T-cell (primary cell): ENCODE data around the gene NSG2. TPM values are rescaled to one million over a fixed set of nuclear protein-coding genes. Genes with fewer than 3 reads are reported as not detected.
"Not testable (repeated sequence)": the region's sequence is repeated elsewhere in the genome, so short reads cannot be mapped to it uniquely, and the experiment has no call there.

Experiments used
- ATAC-seq, 4 experiments: fragments of 200-7000 bp in 3 of 4; fragments of 150-1000 bp in 1 of 4; cut with Tn5 transposase; replicated peaks in 1 of 4; 1 replicate in 3 of 4; 2 replicates in 1 of 4; pipeline ENCODE4 v1.10.0; 2021; ENCODE audit warnings: moderate library complexity in 3 of 4, mild to moderate bottlenecking in 2 of 4, moderate number of reproducible peaks in 1 of 4
- CTCF ChIA-PET, 2 donors: fragments of 300-600 bp; sonication (Branson Sonifier 250); formaldehyde crosslinking; loops; one replicate each; lab custom pipeline; 2022; ENCODE audit warnings: antibody characterized with exemption in 2 of 2; lab: Charles Lee
- POLR2A ChIA-PET, 2 donors: fragments of 300-600 bp; sonication (Branson Sonifier 250); formaldehyde crosslinking; loops; one replicate each; lab custom pipeline; 2022; ENCODE audit warnings: antibody characterized with exemption in 2 of 2; lab: Charles Lee
- DNase-seq, 35 experiments: peaks; one replicate each; pipeline versions ENCODE4 v3.0.0 to v3.0.0-alpha.2; 2013 to 2023
- H3K27ac ChIP-seq: one replicate; pipeline ENCODE4 v1.5.1; 2013; ENCODE audit warnings: low read length
- H3K27me3 ChIP-seq, 2 experiments: replicated peaks in 1 of 2; 1 replicate in 1 of 2; 2 replicates in 1 of 2; pipeline versions ENCODE4 v1.6.1 to v1.7.0; 2013; ENCODE audit warnings: low read length in 1 of 2, mixed read lengths in 1 of 2; ENCODE audit not compliant: control insufficient read depth in 2 of 2, insufficient read depth in 2 of 2; ENCODE audit errors: extremely low read depth in 1 of 2
- H3K36me3 ChIP-seq, 2 donors: 1 replicate in 1 of 2; 2 replicates in 1 of 2; pipeline versions ENCODE4 v1.6.1 to v1.7.0; 2013; ENCODE audit warnings: low read length in 1 of 2; ENCODE audit not compliant: control insufficient read depth in 2 of 2, insufficient read depth in 1 of 2; ENCODE audit errors: extremely low read depth in 1 of 2
- H3K4me1 ChIP-seq, 2 experiments: 1 replicate in 1 of 2; 2 replicates in 1 of 2; pipeline versions ENCODE4 v1.6.1 to v1.7.0; 2013; ENCODE audit warnings: low read length in 2 of 2, mixed read lengths in 1 of 2; ENCODE audit not compliant: insufficient read depth in 2 of 2, control insufficient read depth in 1 of 2; ENCODE audit errors: extremely low read depth in 1 of 2
- H3K4me3 ChIP-seq, 2 donors: 1 replicate in 1 of 2; 2 replicates in 1 of 2; pipeline versions ENCODE4 v1.5.1 to v1.7.0; 2013; ENCODE audit warnings: mild to moderate bottlenecking in 2 of 2, low read length in 1 of 2, moderate library complexity in 1 of 2; ENCODE audit not compliant: control insufficient read depth in 1 of 2; ENCODE audit errors: extremely low read depth in 1 of 2
- H3K9me3 ChIP-seq: 2 replicates; pipeline ENCODE4 v1.7.0; 2013
- H3K27ac Mint-ChIP-seq, 2 donors: one replicate each; pipeline ENCODE4 v1.8.0; 2020 to 2021; ENCODE audit warnings: mild to moderate bottlenecking in 2 of 2, mixed read lengths in 2 of 2
- H3K27me3 Mint-ChIP-seq, 2 donors: one replicate each; pipeline ENCODE4 v1.8.0; 2021 to 2022; ENCODE audit warnings: mixed read lengths in 2 of 2
- H3K36me3 Mint-ChIP-seq: one replicate; pipeline ENCODE4 v1.8.0; 2021; ENCODE audit warnings: mixed read lengths
- H3K4me1 Mint-ChIP-seq, 3 donors: one replicate each; pipeline ENCODE4 v1.8.0; 2020 to 2022; ENCODE audit warnings: mixed read lengths in 3 of 3, mild to moderate bottlenecking in 1 of 3
- H3K4me3 Mint-ChIP-seq, 3 donors: one replicate each; pipeline ENCODE4 v1.8.0; 2020 to 2022; ENCODE audit warnings: mild to moderate bottlenecking in 3 of 3, mixed read lengths in 3 of 3, moderate library complexity in 3 of 3
- H3K9me3 Mint-ChIP-seq, 3 donors: one replicate each; pipeline ENCODE4 v1.8.0; 2020 to 2022; ENCODE audit warnings: mixed read lengths in 3 of 3
- WGBS: methylation state at CpG from one replicate; pipeline ENCODE4 v1.1.5; 2013; ENCODE audit warnings: missing lambda C conversion rate; ENCODE audit not compliant: insufficient coverage; 5-methylcytosine and 5-hydroxymethylcytosine counted together
- total RNA-seq, 35 experiments: library from RNA in 6 of 35; stranded (reverse) in 6 of 35; fragments of 120-200 nt in 1 of 35; gene quantifications; one replicate each; pipeline versions ENCODE4 v1.2.1 to v1.2.4 and lab custom pipeline; 2013 to 2026

Gene NSG2
- total RNA-seq, 5 donors from 2014 or later (not counting 1 experiment from before 2014, with no cell fraction given) = not detected

DNA sequence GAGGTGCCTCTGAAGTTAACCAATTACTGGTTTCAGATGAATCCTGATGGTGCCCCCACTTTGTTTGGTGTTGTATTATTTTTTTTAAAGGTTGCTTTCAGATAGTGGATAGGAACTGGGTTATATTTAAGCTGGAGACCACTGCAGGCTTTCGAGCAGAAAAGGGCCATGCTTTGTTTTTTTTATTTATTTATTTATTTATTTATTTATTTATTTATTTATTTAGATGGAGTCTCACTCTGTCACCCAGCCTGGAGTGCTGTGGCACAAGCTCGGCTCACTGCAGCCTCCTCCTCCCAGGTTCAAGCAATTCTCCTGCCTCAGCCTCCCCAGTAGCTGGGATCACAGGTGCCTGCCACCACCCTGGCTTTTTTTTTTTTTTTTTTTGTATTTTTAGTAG is 57.1 kb downstream of the NSG2 start:
- WGBS = no CpG with 5 or more reads among the region's 2 CpGs
- POLR2A ChIA-PET, H3K36me3 Mint-ChIP-seq, H3K27ac ChIP-seq, H3K27me3 ChIP-seq, ATAC-seq, H3K4me1 Mint-ChIP-seq, DNase-seq, H3K9me3 Mint-ChIP-seq, H3K4me3 Mint-ChIP-seq, CTCF ChIA-PET, H3K4me3 ChIP-seq, H3K27ac Mint-ChIP-seq, H3K9me3 ChIP-seq, H3K36me3 ChIP-seq, H3K4me1 ChIP-seq: not testable (repeated sequence)
- peaks cover 2 to 11% of the 10 kb centered on the region in 2 donors for H3K27me3 Mint-ChIP-seq

DNA sequence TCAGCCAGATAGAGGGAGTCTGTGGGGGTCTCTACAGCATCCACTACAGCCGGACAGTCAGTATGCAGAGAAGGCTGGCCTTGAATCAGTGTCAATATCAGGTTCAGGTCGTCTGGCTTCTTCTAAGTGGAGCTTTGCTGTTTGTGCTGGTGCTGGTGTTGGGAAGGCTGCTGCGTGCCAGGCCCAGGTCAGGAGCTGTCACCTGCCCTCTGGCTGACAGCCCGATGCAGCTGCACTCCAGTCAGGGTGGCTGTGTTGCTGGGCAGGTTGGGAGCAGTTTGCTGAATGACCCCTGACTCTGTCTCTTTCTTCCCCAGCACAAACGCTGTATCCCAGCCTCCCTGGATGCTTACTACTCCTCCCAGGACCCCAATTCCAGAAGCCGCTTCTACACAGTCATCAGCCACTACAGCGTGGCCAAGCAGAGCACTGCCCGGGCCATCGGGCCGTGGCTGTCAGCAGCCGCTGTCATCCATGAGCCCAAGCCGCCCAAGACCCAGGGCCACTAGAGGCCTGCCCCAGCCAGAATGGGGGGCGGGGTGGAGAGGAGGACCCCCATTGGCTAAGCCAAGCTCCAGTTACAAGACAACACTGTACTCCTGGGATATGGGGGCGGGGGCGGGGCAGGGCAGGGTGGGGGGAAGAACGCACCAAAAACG is 61.6 kb downstream of the NSG2 start:
- peaks cover 0 to 5% of the 10 kb centered on the region in 2 experiments for H3K27me3 ChIP-seq
- DNase-seq (no peak), ATAC-seq (no peak)
- Mint-ChIP-seq H3K4me3 (no peak overlapping the region), H3K36me3 (no peaks in the 10 kb centered on the region), H3K4me1 (no peaks in the 10 kb centered on the region), H3K27me3 (peaks cover 2 to 7% of the 10 kb centered on the region in 2 donors), H3K9me3 (no peaks in the 10 kb centered on the region), H3K27ac (no peak overlapping the region)
- POLR2A ChIA-PET = interaction anchor here in 1 of 2 donors (0.7 kb wide), 1 partner anchor 812 kb away, joined by 8 read pairs; no protein-coding TSS in a partner anchor
- CTCF ChIA-PET = no interaction called here
- H3K4me3 ChIP-seq = no peak overlapping the region
- no peaks in the 10 kb centered on the region for H3K4me1 ChIP-seq
- WGBS = 79% methylated on average over 8 of the region's 17 CpGs
- no peaks in the 10 kb centered on the region for H3K9me3 ChIP-seq
- H3K27ac ChIP-seq = no peak overlapping the region
- no peaks in the 10 kb centered on the region for H3K36me3 ChIP-seq

DNA sequence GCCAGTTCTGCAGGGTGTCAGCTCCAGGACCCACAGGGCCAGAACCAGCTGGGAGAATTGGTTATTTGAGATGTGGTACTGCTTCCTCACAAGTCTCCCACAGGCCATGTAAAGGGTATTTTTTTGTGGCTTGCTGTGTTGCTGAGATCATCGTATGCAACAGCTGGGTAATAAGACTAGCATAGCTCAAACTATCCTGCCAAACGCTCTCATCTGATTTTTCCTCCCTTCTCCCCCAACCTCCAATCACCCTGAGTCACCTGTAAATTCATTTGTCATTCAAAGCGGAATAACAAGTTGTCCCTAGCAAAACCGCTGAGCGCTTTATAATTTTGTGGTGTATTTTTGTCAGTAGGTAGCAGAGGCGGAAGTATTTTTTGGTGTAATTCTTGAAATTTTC is 63.2 kb downstream of the NSG2 start:
- Mint-ChIP-seq H3K4me3 (no peak overlapping the region), H3K4me1 (no peaks in the 10 kb centered on the region), H3K36me3 (no peaks in the 10 kb centered on the region), H3K27ac (no peak overlapping the region), H3K27me3 (peaks cover 2 to 5% of the 10 kb centered on the region in 2 donors), H3K9me3 (peaks cover 0 to 7% (median 0%) of the 10 kb centered on the region in 3 donors)
- ATAC-seq (no peak), DNase-seq (no peak)
- Histone ChIP-seq H3K27ac (no peak overlapping the region), H3K27me3 (peaks cover 0 to 5% of the 10 kb centered on the region in 2 experiments), H3K4me1 (no peaks in the 10 kb centered on the region), H3K36me3 (no peaks in the 10 kb centered on the region), H3K4me3 (no peak overlapping the region), H3K9me3 (no peaks in the 10 kb centered on the region)
- ChIA-PET POLR2A (no interaction called here), CTCF (no interaction called here)
- 97% methylated on average over 4 of the region's 6 CpGs for WGBS

DNA sequence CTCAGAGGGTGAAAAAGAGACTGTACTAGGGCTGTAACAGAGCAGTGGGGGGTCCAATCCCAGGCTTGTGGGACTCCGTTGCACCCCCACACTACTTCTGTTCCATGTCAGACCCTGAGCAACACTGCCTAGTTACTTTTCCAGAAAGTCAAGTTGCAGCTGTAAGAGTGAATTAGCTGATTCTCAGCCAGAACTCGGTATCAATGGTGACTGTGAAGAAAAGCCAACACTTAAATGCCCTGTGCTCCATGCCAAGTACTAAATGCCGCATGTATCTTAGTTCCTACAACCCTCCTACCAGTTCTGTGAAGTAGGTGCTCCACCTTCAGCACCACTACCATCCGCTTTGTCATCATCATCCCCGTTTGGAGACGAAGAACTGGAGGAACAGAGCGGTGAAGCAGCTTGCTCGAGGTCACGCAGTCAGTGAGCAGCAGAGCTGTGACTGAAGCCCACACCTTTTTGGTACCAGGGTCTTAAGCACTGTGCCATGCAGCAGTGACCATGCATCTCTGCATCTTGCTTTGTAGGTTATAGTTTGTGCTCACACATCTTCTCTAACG is 64.3 kb downstream of the NSG2 start:
- Histone ChIP-seq H3K27ac (no peak overlapping the region), H3K4me3 (no peak overlapping the region), H3K9me3 (no peaks in the 10 kb centered on the region), H3K27me3 (peaks cover 0 to 5% of the 10 kb centered on the region in 2 experiments), H3K36me3 (no peaks in the 10 kb centered on the region), H3K4me1 (no peaks in the 10 kb centered on the region)
- no peaks in the 10 kb centered on the region for H3K36me3 Mint-ChIP-seq
- WGBS = 75% methylated on average over 8 of the region's 10 CpGs
- H3K27ac Mint-ChIP-seq = no peak overlapping the region
- ChIA-PET CTCF (no interaction called here), POLR2A (no interaction called here)
- ATAC-seq = no peak
- peaks cover 2 to 5% of the 10 kb centered on the region in 2 donors for H3K27me3 Mint-ChIP-seq
- H3K4me3 Mint-ChIP-seq = no peak overlapping the region
- H3K9me3 Mint-ChIP-seq = peaks cover 0 to 7% (median 0%) of the 10 kb centered on the region in 3 donors
- DNase-seq = no peak
- H3K4me1 Mint-ChIP-seq = no peaks in the 10 kb centered on the region

DNA sequence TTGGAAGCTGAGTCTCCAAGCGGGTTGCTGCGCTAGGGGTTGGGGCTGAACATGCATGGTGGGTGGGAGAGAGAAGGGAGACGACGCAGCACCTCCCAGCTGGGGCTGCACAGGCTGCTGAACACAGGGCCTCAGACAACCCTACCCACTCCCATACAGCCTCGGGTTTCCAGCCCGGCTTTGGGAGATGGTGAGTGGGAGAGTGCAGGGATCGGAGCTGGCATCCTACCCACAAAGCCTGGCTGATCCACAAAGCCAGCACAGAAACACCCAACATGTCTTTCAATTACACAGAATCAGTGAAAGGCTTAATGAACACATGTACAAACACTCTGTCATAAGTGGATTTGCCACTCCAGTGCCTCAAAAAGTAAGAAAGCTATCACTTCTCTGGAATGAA is 64.8 kb downstream of the NSG2 start:
- Histone ChIP-seq H3K4me1 (no peaks in the 10 kb centered on the region), H3K4me3 (no peak overlapping the region), H3K9me3 (no peaks in the 10 kb centered on the region), H3K36me3 (no peaks in the 10 kb centered on the region), H3K27ac (no peak overlapping the region), H3K27me3 (peaks cover 0 to 5% of the 10 kb centered on the region in 2 experiments)
- CTCF ChIA-PET = no interaction called here
- Mint-ChIP-seq H3K27ac (no peak overlapping the region), H3K4me3 (no peak overlapping the region), H3K9me3 (peaks cover 0 to 7% (median 0%) of the 10 kb centered on the region in 3 donors), H3K4me1 (no peaks in the 10 kb centered on the region), H3K27me3 (peaks cover 2 to 5% of the 10 kb centered on the region in 2 donors), H3K36me3 (no peaks in the 10 kb centered on the region)
- ATAC-seq (no peak), DNase-seq (no peak)
- WGBS = no CpG with 5 or more reads among the region's 7 CpGs
- POLR2A ChIA-PET = no interaction called here

DNA sequence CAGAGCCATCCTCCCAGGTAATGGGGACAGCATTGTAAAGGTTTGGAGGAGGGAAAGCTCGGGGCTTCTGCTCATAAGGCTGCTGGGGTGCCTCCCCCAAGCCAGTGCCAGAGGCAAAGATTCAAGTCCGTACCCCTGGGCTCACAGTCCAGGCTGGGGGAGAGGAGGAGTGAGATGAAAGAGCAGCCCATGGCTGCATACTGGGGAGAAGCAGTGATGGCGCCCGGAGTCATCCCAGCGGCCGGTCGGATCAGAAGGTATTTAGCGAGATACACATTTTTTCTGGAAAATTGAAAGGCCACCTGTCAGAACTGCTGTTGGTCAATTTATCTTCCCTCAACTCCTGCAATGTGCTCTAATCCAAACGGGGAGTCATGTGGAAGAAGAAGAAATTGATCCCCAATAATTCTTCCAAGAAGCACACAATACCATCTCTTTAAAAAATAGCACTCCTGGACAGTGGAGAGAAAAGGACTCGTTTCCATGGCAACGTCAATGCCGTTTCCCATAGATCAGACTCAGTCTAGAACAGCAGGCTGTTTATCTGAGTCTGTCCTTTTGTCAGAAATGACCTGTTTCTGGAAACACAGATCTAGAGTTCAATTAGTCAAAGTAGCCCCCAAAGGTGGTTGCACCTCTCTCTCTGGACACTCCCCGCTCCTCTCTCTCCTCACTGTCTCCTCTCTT is 65.9 kb downstream of the NSG2 start:
- H3K4me3 ChIP-seq = no peak overlapping the region
- H3K27me3 ChIP-seq = peaks cover 0 to 6% of the 10 kb centered on the region in 2 experiments
- Mint-ChIP-seq H3K9me3 (peaks cover 0 to 7% (median 0%) of the 10 kb centered on the region in 3 donors), H3K27ac (no peak overlapping the region), H3K27me3 (peaks cover 5 to 7% of the 10 kb centered on the region in 2 donors), H3K36me3 (no peaks in the 10 kb centered on the region), H3K4me1 (no peaks in the 10 kb centered on the region), H3K4me3 (no peak overlapping the region)
- H3K36me3 ChIP-seq = no peaks in the 10 kb centered on the region
- POLR2A ChIA-PET = no interaction called here
- DNase-seq = no peak
- no peak overlapping the region for H3K27ac ChIP-seq
- no peak for ATAC-seq
- CTCF ChIA-PET = no interaction called here
- 73% methylated on average over 5 of the region's 13 CpGs for WGBS
- no peaks in the 10 kb centered on the region for H3K4me1 ChIP-seq
- no peaks in the 10 kb centered on the region for H3K9me3 ChIP-seq
